ENCODE results near the gene MAP3K7CL. TPM values are rescaled to one million over a fixed set of nuclear protein-coding genes. Genes with fewer than 3 reads are reported as not detected.
"Not testable (repeated sequence)": the region's sequence is repeated elsewhere in the genome, so short reads cannot be mapped to it uniquely, and the experiment has no call there.

The MAP3K7CL gene
- total RNA-seq, 1 donor from 2014 or later, result not detected

- H3K9me3 Mint-ChIP-seq, result no peaks in the 10 kb centered on the region
- peaks cover 3% of the 10 kb centered on the region for H3K27me3 Mint-ChIP-seq
- H3K27ac Mint-ChIP-seq, result no peak overlapping the region
- no peak for TF ChIP-seq CTCF (conservative IDR thresholded peaks at IDR 0.05)
- no peak for DNase-seq (ENCODE audit: extremely low spot score, unreplicated experiment)
- H3K36me3 Mint-ChIP-seq, result no peaks in the 10 kb centered on the region
- H3K4me1 Mint-ChIP-seq (ENCODE audit: unreplicated experiment), result no peaks in the 10 kb centered on the region
- H3K4me3 Mint-ChIP-seq, result peak overlapping the region; percentile 61
Observed at GRCh38 chr21:29155118-29155932, 24.9 kb downstream of the MAP3K7CL start.

GRCh38 chr21:29155933-29156260 lies 25.5 kb downstream of the MAP3K7CL start:
- DNase-seq (ENCODE audit: extremely low spot score, unreplicated experiment), result no peak
- Mint-ChIP-seq H3K36me3 (no peaks in the 10 kb centered on the region), H3K9me3 (no peaks in the 10 kb centered on the region), H3K27ac (no peak overlapping the region), H3K4me1 (ENCODE audit: unreplicated experiment) (no peaks in the 10 kb centered on the region), H3K4me3 (peak overlapping the region; percentile 61), H3K27me3 (peaks cover 3% of the 10 kb centered on the region)
- TF ChIP-seq CTCF (conservative IDR thresholded peaks at IDR 0.05), result no peak

- Mint-ChIP-seq H3K27me3 (peaks cover 3% of the 10 kb centered on the region), H3K36me3 (no peaks in the 10 kb centered on the region), H3K4me1 (ENCODE audit: unreplicated experiment) (no peaks in the 10 kb centered on the region), H3K4me3 (no peak overlapping the region), H3K9me3 (no peaks in the 10 kb centered on the region), H3K27ac (no peak overlapping the region)
- no peak for TF ChIP-seq CTCF (conservative IDR thresholded peaks at IDR 0.05)
- DNase-seq (ENCODE audit: extremely low spot score, unreplicated experiment), result no peak
Observed at GRCh38 chr21:29157080-29157479, 26.6 kb downstream of the MAP3K7CL start.

- no peak for TF ChIP-seq CTCF (conservative IDR thresholded peaks at IDR 0.05)
- H3K9me3 Mint-ChIP-seq, result no peaks in the 10 kb centered on the region
- no peaks in the 10 kb centered on the region for H3K36me3 Mint-ChIP-seq
- no peak overlapping the region for H3K4me3 Mint-ChIP-seq
- no peak overlapping the region for H3K27ac Mint-ChIP-seq
- no peak for DNase-seq (ENCODE audit: extremely low spot score, unreplicated experiment)
- peaks cover 5% of the 10 kb centered on the region for H3K4me1 Mint-ChIP-seq (ENCODE audit: unreplicated experiment)
- H3K27me3 Mint-ChIP-seq, result peaks cover 3% of the 10 kb centered on the region
Observed at GRCh38 chr21:29159842-29160241, 29.4 kb downstream of the MAP3K7CL start.

GRCh38 chr21:29162825-29163224 lies 32.4 kb downstream of the MAP3K7CL start:
- DNase-seq (ENCODE audit: extremely low spot score, unreplicated experiment); H3K9me3 Mint-ChIP-seq; H3K36me3 Mint-ChIP-seq; H3K27me3 Mint-ChIP-seq; H3K4me3 Mint-ChIP-seq; H3K4me1 Mint-ChIP-seq (ENCODE audit: unreplicated experiment): not testable (repeated sequence)
- peak overlapping the region; percentile 59 for H3K27ac Mint-ChIP-seq

- H3K36me3 Mint-ChIP-seq, result no peaks in the 10 kb centered on the region
- no peak overlapping the region for H3K4me3 Mint-ChIP-seq
- DNase-seq (ENCODE audit: extremely low spot score, unreplicated experiment), result no peak
- no peak for TF ChIP-seq CTCF (conservative IDR thresholded peaks at IDR 0.05)
- H3K4me1 Mint-ChIP-seq (ENCODE audit: unreplicated experiment), result peaks cover 5% of the 10 kb centered on the region
- H3K27me3 Mint-ChIP-seq, result no peaks in the 10 kb centered on the region
- no peaks in the 10 kb centered on the region for H3K9me3 Mint-ChIP-seq
- H3K27ac Mint-ChIP-seq, result peak overlapping the region; percentile 52
Observed at GRCh38 chr21:29163341-29164115, 33.1 kb downstream of the MAP3K7CL start.
